Forelimb muscle (tissue), 1 donor: ENCODE measurements around the gene RHBG. TPM values are rescaled to one million over a fixed set of nuclear protein-coding genes. Genes with fewer than 3 reads are reported as not detected.

ENCODE experiments used
- DNase-seq: peaks from one replicate; pipeline ENCODE4 v3.0.0-alpha.2; 2013; ENCODE audit warnings: low read depth
- polyA plus RNA-seq: library from polyadenylated mRNA; unstranded; fragments of 120-200 nt; gene quantifications from one replicate; pipeline ENCODE4 v1.2.1, GENCODE V29; 2013; ENCODE audit not compliant: insufficient read length

Gene RHBG
- polyA plus RNA-seq, 1 donor: not detected

DNA sequence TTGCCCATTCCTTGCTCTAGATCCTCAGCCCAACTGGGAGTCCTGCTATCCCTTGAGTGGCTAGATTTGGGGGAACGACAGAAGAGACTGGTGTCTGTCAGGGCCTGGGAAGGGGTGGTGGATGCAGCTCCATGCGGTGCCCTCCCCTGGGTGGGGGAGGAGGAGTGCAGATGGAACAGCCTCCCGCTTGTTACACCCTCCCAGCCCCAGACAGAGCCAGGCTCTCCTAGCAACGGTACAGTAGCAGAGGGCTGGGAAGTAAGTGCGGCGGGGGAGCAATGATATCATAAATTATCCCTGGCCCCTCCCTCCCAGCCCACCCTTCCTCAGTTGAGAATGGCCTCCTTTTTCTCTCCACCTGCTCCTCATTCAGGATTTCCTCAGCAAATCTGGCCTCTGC is 37.2 kb downstream of the RHBG start:
- no peak for DNase-seq

- no peak for DNase-seq
Measured at GRCh38 chr1:156407344-156407743, 38.3 kb downstream of the RHBG start.

DNA sequence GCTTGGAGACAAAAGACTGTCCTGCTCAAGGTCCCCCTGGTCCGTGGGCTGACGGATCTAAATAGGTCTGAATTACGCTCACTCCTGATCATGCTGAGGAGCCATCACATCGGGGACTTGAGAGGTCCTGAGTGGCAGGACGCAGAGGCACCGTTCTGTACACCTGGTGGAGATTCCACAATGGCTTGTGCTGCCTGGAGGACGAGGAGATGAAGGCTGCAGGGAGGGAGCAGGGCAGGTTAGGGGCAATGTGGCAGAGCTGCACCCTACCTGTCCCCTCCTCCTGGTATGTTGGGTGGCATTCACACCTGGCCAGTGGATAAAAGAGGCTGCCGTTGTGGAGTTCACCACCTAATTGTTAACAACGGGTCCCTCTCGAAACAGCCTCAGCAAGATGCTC is 38.7 kb downstream of the RHBG start:
- no peak for DNase-seq

GRCh38 chr1:156409439-156409838 is 40.4 kb downstream of the RHBG start:
- DNase-seq: no peak

DNA sequence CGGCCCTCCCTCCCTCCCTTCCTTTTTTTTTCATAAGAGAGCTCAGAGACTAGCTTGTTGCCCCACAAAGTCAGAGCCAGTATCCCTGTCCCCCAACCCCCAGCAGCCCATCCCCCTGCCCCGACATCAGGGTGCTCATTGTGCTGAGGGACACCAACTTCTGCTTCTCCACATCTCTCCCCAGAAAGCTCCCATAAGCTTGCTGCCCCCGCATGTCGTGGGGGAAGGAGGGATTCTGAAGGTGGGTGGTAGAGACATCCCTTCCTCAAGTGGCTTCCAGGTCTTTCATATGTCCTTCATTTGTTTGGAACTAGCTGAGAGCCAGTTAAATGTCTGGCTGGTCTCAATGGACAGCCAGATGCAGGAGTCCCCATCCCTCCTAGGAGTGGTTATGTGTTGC is 41.2 kb downstream of the RHBG start:
- no peak for DNase-seq

DNA sequence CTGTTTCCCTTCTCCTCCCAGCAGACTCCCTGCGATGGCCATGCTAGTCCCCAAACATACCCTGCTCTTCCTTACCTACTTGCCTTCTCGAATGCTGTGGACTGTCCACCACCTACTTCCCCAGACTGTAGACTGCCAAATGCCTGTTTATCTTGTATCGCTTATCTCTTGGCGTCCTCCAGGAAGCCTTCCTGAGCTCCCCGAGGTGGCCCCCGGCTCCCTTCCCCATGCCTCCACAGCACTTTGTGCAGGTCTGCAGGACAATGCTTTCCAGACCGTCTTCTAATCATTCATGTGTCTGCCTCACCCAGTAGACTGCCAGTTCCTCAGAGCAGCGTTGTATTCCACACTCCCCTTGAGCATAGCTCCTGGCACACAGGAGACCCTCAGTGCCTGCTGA is 41.7 kb downstream of the RHBG start:
- no peak for DNase-seq

DNA sequence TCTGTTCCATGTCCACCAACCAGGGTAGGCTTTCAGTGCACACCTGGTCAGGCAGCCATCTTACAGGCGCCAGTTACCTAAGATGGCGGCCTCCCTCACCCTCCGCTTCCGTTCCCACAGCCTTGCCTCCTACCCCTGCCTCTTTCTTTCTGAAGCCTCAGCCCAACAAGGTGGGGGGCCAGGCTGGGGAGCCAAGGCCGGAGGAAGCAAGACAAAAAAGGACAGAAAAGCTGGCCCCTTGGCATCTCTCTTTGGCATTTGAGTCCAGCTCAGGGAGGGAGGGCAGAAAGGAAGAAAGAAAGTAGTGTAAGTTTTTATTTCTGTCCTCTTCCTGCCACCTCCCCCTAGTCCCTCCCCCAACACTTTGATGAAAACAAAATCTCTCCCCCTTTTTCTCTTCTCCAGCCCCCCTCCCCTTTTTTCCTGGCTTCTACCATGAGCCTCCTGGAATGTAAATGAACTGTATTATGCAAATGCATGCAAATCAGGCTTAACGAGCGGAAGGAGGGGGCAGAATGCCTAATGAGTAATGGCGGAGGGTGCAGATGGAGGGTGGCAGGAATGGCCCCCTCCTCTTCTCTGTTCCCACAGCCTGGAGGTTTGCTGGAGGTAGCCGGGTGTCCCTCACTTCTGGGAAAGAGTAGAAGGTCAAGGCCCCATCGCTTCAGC is 43.8 kb downstream of the RHBG start:
- no peak for DNase-seq

GRCh38 chr1:156413391-156414246 is 44.6 kb downstream of the RHBG start:
- DNase-seq: no peak

DNA sequence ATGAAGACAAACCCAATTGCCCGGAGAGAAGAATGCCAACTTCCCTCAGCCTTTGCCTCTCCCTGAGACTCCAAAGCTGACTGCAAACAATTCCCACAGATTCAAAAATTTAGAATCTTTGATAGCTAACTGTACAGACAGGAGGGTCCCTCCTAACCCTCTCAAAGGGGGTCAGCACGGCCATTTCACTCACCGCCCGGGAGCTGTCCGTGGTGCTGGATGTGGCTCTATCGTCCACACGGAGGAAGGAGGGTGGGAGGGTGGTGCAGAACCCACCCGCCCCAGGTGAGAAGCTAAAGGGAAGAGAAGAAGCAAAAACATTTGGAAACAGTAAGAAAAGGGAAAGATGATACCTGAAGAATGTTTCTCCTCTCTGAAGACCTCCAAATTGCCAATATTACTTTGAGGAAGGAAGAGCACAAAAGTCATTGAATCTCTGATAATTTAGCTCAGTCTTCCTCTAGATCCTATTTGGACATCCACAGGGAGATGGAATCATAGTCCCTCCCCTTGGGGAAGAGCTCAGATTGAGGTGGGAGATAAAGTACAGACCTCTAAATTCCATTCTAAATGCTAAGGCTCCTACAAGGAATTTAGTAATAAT is 45.6 kb downstream of the RHBG start:
- DNase-seq: no peak

GRCh38 chr1:156416993-156417392 is 48.0 kb downstream of the RHBG start:
- no peak for DNase-seq

DNA sequence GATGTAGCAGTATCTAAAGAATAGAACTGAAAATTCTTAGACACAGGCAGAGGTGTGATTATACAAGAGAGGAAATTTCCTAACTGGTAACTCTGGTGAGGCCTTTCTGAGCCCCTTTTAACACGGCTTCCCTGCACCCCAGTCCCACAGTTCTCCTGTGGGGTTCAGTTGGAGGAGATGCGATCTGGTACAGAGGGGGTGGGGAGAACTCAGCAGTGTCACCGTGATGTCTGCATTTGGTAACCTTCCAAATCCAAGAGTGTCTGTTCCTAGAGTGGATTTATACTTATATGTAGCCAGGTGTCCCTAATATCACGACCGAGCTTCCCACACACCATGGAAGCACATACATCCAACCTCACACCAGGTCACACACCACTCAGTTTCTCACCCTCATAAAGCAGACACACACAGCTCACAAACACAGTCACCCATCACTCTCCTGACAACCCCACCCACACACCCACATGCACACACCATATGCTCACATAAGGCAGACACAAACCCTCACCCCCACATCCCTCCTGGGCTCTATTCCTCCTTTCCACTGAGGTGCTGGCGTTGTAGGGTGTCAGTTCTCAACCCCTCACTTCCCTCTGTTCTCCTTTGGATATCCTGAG is 48.5 kb downstream of the RHBG start:
- no peak for DNase-seq

DNA sequence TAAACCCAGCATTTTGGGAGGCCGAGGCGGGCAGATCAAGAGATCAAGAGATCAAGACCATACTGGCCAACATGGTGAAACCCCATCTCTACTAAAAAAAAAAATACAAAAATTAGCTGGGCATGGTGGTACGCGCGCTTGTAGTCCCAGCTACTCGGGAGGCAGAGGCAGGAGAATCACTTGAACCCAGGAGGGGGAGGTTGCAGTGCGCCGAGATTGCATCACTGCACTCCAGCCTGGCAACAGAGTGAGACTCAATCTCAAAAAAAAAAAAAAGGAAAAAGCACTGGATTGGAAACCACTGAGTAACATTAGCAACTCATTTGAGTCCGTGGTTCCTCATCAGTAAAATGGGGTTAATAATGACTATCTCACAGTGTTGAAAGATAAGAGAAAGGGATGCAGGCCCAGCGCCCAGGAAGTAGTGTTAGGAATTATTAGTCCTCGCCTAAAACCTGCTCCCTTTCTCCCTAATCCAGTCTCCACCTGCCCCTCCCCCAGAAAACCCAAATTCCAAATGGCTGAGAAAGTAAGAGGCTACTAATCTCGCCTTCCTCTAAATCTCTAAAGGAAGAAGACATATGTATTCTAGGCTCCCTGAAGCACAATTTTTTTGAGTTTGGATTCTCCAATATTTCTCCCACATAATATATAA is 49.5 kb downstream of the RHBG start:
- DNase-seq: no peak

DNA sequence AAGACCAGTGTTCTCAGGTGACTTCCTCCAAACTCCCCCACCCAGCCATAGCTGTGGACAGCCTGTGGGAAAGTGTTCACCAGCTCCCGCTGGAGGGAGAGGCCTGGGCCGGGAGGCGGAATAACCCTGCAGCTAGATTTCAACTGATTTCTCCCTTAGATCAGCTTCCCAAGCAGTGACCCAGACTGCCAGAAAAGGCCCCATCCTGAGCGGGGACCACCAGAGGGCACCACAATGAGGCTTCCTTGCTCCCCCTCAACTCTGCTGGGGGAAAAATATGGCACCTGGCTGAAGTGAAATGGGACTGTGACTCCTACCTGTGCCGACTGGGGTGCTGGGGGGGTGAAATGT is 50.8 kb downstream of the RHBG start:
- DNase-seq: no peak

DNA sequence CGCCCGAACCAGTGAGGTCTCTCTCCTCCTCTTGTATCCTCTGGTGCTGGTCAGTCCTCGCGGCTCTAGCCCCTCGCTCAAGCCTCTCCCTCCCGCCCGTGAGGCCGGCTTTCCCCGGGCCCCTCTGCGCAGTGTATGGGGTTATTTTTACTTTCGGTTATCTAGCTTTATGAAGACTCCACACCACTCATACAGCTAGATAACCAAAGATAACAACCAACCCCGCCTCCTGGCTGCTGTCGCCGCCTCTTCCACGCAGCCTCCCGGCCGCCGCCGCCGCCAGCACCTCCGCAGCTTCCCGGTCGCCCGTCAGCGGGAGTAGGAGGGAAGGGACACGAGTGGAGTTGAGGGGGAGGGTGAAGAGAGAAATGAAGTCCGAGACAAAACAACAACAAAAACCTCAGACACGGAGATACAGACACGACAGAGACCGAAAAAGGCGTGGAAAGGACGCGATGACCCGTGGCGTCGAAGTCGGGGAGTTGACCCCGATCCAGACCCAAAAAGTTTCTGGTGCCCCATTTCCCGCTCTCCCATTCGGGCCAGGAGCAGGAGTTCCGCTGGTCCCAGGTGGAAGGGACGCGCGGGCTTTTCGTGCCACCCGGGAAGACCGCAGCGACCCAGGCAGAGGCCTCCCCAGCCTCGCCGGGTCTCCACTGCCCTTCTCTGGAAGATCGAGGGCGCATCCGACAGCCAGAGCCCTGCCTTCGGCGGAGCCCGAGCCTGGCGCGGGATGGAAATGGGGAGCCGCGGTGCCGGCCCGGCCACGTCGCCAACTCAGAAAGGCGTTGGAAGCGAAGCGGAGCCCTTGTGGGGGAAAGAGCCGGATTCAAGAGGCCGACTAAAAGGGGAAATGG is 51.4 kb downstream of the RHBG start:
- DNase-seq: no peak

DNA sequence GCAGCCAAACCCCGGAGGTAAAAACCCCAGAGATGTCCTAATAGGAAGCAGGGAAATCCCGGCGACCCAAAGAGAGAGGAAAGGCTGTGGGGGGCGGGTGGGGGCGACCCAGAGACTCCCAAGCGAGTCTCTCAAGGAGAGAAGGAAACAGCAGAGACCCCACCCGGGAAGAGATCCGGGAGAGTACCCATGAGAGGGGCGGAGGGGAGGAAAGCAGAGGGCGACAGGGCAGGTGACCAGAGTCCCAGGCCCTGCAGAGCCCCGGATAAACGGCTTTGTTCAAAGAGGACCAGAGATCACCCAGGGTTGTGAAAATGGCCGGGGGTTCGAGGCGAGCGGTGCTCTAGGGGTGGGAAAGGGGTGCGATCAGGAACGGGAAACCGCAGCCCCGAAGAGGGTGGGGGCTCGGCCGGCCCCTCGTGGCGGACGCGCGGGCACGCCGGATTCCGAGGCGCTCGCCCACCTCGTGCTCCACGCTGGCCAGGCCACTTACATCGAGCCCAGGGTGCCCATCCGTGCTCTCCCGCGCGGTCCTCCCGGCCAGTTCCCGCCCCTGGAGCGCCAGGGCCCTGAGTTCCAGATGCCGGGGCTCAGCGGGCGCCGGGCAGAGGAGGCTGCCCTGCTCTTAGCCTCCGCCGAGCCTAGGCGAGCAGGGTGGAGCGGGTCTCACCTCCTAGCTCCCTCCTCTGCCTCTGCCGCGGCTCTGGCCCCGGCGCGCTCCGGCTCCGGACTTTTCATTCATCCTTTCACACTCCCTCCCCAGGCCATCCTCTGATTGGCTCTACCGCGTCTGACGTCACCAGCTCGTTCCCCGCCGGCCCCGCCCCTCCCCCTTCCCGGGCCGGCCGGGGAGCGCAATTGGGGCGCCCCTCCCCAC is 52.3 kb downstream of the RHBG start:
- DNase-seq: no peak

- DNase-seq: no peak
Measured at GRCh38 chr1:156421939-156422601, 53.1 kb downstream of the RHBG start.

GRCh38 chr1:156422602-156423091 is 53.6 kb downstream of the RHBG start:
- no peak for DNase-seq

DNA sequence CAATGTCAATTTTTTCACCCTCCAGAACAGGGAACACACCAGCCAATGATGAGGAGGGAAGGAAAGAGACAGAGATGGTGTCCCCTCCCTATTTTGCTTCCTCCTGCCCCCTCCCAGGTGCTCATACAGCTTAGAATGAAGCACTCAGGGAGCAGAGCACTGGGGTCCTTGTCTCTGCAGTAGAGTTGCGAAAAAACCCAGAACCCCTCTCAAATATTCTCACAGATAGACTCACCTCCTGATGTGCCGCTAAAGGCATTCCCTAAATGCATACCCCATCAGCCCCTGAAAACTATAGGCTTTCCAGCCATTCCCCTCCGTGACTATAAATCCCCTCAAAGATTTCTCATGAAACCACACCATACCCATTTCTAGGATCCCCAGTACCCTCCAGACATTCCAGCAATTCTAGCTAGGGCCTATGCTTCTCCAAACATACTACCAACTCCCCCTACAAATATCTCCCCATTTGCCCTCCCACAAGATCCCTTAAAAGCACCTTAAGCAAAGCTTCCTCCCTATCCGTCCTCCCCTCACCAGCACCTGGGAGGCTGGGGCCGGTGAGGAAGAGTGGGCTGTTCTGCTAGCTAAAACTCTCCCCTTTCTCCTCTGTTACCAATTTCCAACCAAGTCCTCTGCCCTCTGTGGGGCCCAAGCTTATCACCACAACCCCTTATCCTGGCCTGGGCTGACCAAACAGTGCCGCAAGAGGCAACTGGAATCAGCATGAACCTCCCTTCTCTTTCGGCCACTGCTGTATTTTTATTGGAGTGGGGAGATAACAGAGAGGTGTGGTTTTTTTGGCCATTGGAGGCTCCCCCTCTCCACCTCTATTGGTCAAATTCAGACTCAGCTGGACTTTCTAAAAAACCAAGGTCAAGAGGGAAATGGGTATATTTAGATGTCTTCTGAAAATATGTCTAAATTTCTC is 54.7 kb downstream of the RHBG start:
- no peak for DNase-seq
